HG03025 (cell line): Measurements from ENCODE around the gene ADGRA1.

Experiments
- ATAC-seq: cut with Tn5 transposase; IDR thresholded peaks from one replicate; pipeline ENCODE4 v1.9.1; 2021; ENCODE audit warnings: mild to moderate bottlenecking, moderate library complexity; ENCODE audit not compliant: unreplicated experiment, low FRiP score

Gene ADGRA1

DNA sequence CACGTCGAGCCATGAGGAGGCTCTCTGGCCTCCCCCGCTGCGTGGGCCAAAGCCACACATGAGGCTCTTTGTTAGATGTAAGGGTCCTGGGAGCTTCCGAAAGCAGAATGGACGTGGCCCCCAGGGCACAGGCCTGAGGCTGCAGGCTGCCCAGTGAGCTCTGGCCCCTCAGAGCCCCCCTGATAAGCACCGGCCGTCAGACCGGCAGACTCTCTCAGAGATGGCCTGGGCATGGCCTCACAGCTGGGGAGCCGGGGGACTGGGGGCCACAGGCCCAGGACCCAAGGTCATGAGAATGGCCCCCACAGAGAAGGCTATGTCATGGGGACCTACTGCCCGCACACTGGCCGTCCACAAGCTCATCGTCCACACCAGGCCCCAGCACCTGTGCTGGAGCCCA is 31.7 kb upstream of the ADGRA1 start:
- ATAC-seq = no peak

GRCh38 chr10:133056651-133057178 is 31.0 kb upstream of the ADGRA1 start:
- no peak for ATAC-seq

DNA sequence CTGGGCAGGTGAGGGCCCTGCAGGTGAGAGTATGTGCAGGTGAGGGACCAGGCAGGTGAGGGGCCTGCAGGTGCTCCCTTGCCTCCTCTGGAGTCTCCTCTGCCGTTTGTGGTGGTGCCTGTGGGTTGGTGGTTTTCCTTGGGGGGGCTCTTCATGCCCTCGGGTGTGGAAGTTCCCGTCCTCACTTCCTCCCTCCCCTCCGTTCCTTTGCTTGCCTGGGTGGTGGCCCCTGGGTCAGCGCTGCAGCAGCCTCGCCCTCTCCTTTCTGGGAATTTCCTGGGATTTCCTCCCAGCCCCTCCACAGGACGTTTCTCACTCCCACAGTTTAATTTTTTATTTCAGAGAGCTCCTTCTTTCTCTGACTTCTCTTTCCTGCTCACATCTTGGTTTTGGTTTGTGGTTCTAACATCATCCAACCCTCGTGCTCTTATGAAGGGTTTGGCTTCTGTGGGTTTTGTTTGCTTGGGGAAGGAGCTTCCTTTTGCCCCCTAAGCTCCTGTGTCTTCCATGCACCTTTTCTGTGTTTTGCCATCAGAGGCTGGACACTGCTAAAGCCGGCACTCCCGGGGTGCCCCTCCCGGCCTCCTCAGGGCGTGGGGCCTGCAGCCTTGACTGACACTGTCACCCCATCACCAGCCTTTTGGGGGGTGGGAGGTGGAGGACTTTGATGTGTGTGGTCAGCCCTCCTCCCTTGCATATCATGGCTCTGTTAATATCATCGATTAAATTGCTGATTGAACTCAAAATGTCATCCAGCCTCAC is 29.2 kb upstream of the ADGRA1 start:
- no peak for ATAC-seq

DNA sequence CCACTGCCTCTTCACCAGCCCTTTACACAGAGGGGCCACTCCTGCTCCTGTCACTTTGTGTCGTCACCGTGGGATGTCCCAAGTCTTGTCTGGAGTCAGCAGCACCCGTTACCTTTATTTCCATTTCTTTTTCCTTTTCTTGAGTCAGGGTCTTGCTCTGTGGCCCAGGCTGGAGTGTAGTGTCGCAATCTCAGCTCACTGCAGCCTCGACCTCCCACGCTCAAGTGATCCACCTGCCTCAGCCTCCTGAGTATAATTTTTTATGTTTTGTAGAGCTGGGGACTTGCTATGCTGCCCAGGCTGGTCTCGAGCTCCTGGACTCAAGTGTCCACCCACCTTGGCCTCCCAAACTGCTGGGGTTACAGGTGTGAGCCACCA is 28.6 kb upstream of the ADGRA1 start:
- no peak for ATAC-seq

DNA sequence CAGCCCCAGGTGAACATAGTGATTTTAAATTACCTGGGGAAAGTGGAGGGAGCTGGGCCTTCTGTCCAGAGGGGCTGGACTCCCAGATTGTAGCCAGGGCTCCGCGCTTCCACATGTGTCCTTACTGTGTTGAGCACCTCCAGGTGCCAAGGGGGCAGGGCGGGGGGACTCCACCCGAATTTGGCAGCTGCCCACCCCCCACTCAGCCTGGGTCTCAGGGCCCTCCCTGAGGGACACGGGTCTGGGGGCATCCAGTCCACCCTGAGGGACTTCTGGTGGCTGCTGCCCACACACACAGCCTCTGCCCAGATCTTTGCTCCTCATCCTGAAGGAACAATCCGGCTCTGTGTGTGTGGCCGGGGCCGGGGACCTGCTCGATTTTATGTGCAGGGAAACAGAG is 28.2 kb upstream of the ADGRA1 start:
- ATAC-seq = no peak

GRCh38 chr10:133060022-133060421 is 27.7 kb upstream of the ADGRA1 start:
- no peak for ATAC-seq

GRCh38 chr10:133060466-133060865 is 27.3 kb upstream of the ADGRA1 start:
- no peak for ATAC-seq

GRCh38 chr10:133060881-133061280 is 26.8 kb upstream of the ADGRA1 start:
- ATAC-seq = no peak

- no peak for ATAC-seq
Observed at GRCh38 chr10:133061296-133062038, 26.3 kb upstream of the ADGRA1 start.

DNA sequence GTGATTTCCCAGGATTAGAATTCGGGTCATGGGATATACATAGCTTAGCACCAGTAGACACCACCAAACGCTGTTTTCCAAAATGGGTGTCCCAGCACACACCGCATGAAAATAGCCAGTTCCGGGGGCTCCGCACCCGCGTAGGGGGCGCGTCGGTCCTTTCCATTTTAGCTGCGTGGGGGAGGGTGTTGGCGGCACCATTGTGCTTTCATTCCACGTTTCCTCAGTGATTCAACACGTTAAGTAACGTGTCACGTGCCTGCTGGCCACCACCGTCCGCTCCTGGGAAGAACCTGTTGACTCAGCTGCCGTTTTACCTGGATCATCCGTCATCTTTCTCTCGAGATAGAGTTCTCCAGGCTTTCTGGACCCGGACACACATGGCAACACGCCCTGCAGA is 25.6 kb upstream of the ADGRA1 start:
- no peak for ATAC-seq

DNA sequence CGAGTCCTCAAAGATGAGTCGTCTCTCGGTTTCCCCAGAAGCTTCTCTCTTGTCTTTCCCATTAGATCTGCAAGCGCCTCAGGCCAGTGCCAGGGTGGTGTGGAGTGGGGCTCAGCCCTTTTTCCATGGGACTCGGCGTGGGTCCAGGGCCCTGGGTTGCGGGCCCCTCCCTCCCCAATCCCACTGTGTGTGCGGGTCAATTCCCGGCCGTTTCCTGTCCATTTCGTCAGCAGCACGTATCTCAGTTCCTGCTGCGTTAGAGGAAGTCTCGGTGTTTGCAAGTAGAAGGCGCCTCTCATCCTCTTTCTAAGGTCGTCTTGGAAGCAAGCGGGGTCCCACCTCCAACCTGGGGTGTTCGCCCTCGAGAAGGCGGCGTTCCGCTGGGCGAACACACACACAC is 25.1 kb upstream of the ADGRA1 start:
- no peak for ATAC-seq

DNA sequence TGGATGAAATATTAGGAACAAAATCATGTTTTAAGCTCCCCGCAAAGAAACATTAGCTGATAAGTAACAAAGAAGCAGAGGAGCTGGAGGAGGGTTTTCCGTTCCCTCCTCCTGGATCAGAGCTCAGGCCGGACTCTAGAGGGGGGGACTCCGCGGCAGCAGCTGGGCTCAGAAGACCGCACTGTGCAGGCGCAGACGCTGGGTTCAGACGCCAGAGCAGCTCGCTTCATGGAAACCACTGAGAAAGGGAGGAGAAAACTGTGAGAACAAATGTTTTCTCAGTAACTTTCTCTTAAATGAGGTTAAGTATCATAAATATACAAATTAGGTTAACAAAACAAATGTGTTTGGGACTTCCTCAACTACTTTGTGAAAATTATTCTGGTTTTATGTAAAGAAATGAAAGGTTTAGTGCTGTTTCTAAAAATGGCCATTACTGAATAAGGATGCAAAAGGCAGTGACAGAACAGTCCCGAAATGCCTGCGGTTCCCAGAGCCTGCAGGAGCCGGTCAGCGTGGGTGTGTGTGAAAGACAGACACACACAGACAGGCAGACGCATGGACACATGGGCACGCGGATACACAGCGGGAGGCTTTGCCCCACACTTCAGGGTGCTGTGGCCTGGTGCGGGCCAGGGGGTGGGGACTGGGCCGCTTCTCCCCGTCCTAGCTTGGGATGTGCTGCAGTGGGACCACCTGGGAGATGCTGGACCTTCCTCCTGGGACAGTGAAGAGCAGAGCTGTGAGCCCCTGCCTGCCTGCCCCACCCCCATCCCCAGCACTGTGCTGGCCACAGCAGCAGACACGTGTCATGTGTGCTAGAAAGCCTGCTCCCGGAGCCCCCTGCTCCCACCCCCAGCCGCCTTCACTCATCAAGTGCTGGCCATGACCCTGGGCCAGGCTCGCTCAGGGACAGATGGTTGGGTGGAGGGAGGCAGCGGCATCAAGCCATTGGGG is 20.3 kb upstream of the ADGRA1 start:
- no peak for ATAC-seq

- no peak for ATAC-seq
Observed at GRCh38 chr10:133068111-133069032, 19.4 kb upstream of the ADGRA1 start.

DNA sequence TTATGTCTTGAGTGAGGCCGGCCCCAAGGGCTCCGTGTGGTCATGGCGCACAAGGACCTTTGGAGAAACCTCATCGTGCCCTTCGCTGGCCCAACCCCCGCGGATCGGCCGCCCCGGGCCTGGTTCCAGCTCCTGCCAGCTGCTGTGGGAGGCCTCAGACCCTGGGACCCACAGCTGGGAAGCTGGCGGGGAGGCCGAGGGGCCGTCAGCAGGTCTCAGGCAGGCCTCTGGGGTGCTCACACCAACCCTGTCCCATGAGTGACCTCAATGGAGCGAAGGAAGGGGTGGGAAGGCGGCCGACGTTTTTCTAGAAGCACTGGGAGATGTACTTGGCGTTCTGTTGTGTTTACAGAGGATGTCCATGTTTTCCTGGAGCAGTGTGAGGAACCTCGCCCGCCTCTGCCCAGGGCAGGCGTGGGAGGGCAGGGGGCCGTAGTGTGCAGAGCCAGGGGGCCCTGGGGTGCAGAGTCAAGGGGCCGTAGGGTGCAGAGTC is 18.6 kb upstream of the ADGRA1 start:
- no peak for ATAC-seq

DNA sequence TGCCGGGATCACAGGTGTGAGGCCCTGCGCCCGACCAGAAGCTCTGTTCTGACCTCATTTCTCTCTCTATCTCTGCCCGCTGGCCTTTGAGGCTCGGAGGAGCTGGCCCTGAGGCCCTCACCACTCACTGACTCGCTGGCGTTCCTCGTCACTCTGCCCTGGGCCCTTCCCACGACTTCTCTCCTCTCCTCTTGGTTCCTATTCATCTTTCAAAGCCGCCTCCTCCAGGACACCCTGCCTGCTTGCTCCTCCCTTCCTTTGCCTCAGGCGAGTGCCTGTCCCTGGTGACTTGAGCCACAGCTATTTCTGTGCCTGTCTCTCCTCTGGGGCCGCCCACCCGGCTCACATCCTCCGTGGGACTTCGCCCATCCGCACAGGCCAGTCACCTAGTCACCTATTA is 17.3 kb upstream of the ADGRA1 start:
- no peak for ATAC-seq

GRCh38 chr10:133070810-133071209 is 16.9 kb upstream of the ADGRA1 start:
- ATAC-seq = no peak

DNA sequence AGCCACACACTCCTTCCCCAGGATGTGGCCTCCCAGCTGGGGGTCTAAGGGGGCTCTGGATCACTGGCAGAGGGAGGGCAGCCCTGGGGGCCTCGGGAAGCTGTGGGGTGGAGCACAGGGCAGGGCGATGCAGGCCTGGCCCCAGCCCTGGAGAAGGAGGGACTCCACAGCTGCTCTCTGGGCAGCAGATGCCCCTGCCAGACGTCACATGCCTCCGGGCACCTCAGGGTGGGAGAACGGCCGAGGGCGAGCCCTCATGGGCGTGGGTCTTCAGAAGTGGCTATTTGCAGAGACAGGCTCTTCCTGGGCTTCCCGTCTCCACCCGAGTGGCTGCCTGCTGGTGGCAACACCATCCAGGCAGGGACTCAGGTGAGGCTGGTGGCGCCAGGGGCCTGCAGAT is 16.0 kb upstream of the ADGRA1 start:
- ATAC-seq = no peak

GRCh38 chr10:133072196-133072595 is 15.5 kb upstream of the ADGRA1 start:
- no peak for ATAC-seq

GRCh38 chr10:133072720-133073390 is 14.9 kb upstream of the ADGRA1 start:
- ATAC-seq = no peak
